HuH-7 (cell line): ENCODE data around the gene FGF2.
A peak's percentile ranks its signal among the peaks of the same experiment; 100 is the strongest.
"Not testable (repeated sequence)": the region's sequence is repeated elsewhere in the genome, so short reads cannot be mapped to it uniquely, and the experiment has no call there.

Source experiments
- DNase-seq: peaks from one replicate; pipeline ENCODE4 v3.0.0; 2011; ENCODE audit warnings: low spot score

The FGF2 gene

GRCh38 chr4:122826553-122827257 lies at the start of gene FGF2:
Gene FGF2, plus strand, starts transcription at chr4:122826831. Its CDS starts 344 bp downstream, at chr4:122827175.
- DNase-seq, result peak; percentile 34

- DNase-seq, result no peak
Measured at GRCh38 chr4:122776916-122777315, 49.7 kb upstream of the FGF2 start.

- no peak for DNase-seq
Measured at GRCh38 chr4:122777846-122778673, 48.6 kb upstream of the FGF2 start.

GRCh38 chr4:122781486-122781885 lies 45.1 kb upstream of the FGF2 start:
- DNase-seq, result no peak

- no peak for DNase-seq
Measured at GRCh38 chr4:122783301-122784215, 43.1 kb upstream of the FGF2 start.

GRCh38 chr4:122784261-122784660 lies 42.4 kb upstream of the FGF2 start:
- no peak for DNase-seq

GRCh38 chr4:122785099-122785498 lies 41.5 kb upstream of the FGF2 start:
- no peak for DNase-seq

- DNase-seq, result not testable (repeated sequence)
Measured at GRCh38 chr4:122786296-122786695, 40.3 kb upstream of the FGF2 start.

- not testable (repeated sequence) for DNase-seq
Measured at GRCh38 chr4:122786920-122787319, 39.7 kb upstream of the FGF2 start.

GRCh38 chr4:122787940-122788339 lies 38.7 kb upstream of the FGF2 start:
- no peak for DNase-seq

- DNase-seq, result no peak
Measured at GRCh38 chr4:122788935-122789334, 37.7 kb upstream of the FGF2 start.

GRCh38 chr4:122793811-122794210 lies 32.8 kb upstream of the FGF2 start:
- no peak for DNase-seq

GRCh38 chr4:122796801-122797404 lies 29.7 kb upstream of the FGF2 start:
- no peak for DNase-seq

- no peak for DNase-seq
Measured at GRCh38 chr4:122797405-122798094, 29.1 kb upstream of the FGF2 start.

GRCh38 chr4:122798101-122798500 lies 28.5 kb upstream of the FGF2 start:
- DNase-seq, result peak; percentile 15

GRCh38 chr4:122798917-122799316 lies 27.7 kb upstream of the FGF2 start:
- no peak for DNase-seq

GRCh38 chr4:122803788-122804208 lies 22.8 kb upstream of the FGF2 start:
- no peak for DNase-seq

- no peak for DNase-seq
Measured at GRCh38 chr4:122806981-122807679, 19.5 kb upstream of the FGF2 start.

GRCh38 chr4:122810669-122811068 lies 16.0 kb upstream of the FGF2 start:
- DNase-seq, result no peak

GRCh38 chr4:122811781-122812180 lies 14.8 kb upstream of the FGF2 start:
- DNase-seq, result not testable (repeated sequence)

- DNase-seq, result not testable (repeated sequence)
Measured at GRCh38 chr4:122812823-122813222, 13.8 kb upstream of the FGF2 start.
